ENCODE results near the gene OTOF.

Gene OTOF

DNA sequence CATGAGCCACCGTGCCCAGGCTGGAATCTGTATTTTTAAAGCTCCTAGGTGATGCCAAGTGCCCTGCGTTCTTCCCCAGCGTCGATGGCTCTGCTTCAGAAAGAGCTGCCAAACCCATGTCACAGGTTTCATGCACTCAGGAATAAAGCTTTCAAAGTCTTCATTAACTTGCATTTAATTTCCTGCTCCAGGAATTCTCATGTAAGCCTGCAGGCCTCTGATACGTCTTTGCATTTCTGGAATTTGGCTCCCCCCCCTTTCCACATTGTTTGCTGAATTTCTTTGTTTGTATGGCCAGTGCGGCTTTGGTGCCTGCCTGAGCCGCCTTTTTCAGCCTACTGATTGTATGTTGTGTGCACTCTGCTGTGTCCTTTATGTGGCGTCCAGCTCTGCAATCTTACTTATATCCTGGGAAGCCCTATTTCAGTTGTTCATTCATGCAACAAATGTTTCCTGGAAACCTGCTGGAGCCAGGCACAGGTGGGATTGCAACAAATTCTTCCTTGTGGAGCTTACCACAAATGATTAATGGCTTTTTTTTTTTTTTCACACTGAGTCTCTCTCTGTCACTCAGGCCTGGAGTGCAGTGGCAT, 17.9 kb upstream of the OTOF start:
- Histone ChIP-seq H3K4me2 (ENCODE audit: low read length) (no peak overlapping the region), H3K9me3 (ENCODE audit: insufficient read depth, low read length) (no peaks in the 10 kb centered on the region), H3K36me3 (replicated peaks; ENCODE audit: low read depth, low read length) (no peaks in the 10 kb centered on the region), H3K4me1 (ENCODE audit: low read length) (no peaks in the 10 kb centered on the region), H3K27ac (ENCODE audit: low read length) (no peak overlapping the region), H3K4me3 (ENCODE audit: low read length) (no peak overlapping the region), H3K27me3 (ENCODE audit: low read depth, low read length) (peaks cover 22% of the 10 kb centered on the region), H3K9ac (ENCODE audit: low read length) (no peak overlapping the region), H2AFZ (ENCODE audit: low read depth, low read length) (no peak overlapping the region), H3K79me2 (ENCODE audit: low read length) (no peaks in the 10 kb centered on the region), H4K20me1 (ENCODE audit: insufficient read depth, low read length) (no peaks in the 10 kb centered on the region)
- no peak for TF ChIP-seq EZH2phosphoT487 (IDR thresholded peaks at IDR 0.05; ENCODE audit: low read depth)
- no peak for TF ChIP-seq CTCF (IDR thresholded peaks at IDR 0.05; ENCODE audit: low read depth, low read length)

- H3K9me3 ChIP-seq (ENCODE audit: insufficient read depth, low read length), result no peaks in the 10 kb centered on the region
- TF ChIP-seq CTCF (IDR thresholded peaks at IDR 0.05; ENCODE audit: low read depth, low read length), result no peak
- no peak for TF ChIP-seq EZH2phosphoT487 (IDR thresholded peaks at IDR 0.05; ENCODE audit: low read depth)
- H3K36me3 ChIP-seq (replicated peaks; ENCODE audit: low read depth, low read length), result no peaks in the 10 kb centered on the region
- peaks cover 18% of the 10 kb centered on the region for H3K27me3 ChIP-seq (ENCODE audit: low read depth, low read length)
- no peaks in the 10 kb centered on the region for H3K79me2 ChIP-seq (ENCODE audit: low read length)
- no peaks in the 10 kb centered on the region for H4K20me1 ChIP-seq (ENCODE audit: insufficient read depth, low read length)
- no peak overlapping the region for H3K4me2 ChIP-seq (ENCODE audit: low read length)
- no peak overlapping the region for H3K9ac ChIP-seq (ENCODE audit: low read length)
- no peak overlapping the region for H3K27ac ChIP-seq (ENCODE audit: low read length)
- H3K4me1 ChIP-seq (ENCODE audit: low read length), result no peaks in the 10 kb centered on the region
- no peak overlapping the region for H3K4me3 ChIP-seq (ENCODE audit: low read length)
- H2AFZ ChIP-seq (ENCODE audit: low read depth, low read length), result no peak overlapping the region
Measured at GRCh38 chr2:26494891-26495290, 17.0 kb upstream of the OTOF start.

- no peak overlapping the region for H3K4me2 ChIP-seq (ENCODE audit: low read length)
- H3K9ac ChIP-seq (ENCODE audit: low read length), result no peak overlapping the region
- no peaks in the 10 kb centered on the region for H3K36me3 ChIP-seq (replicated peaks; ENCODE audit: low read depth, low read length)
- H2AFZ ChIP-seq (ENCODE audit: low read depth, low read length), result no peak overlapping the region
- peaks cover 16% of the 10 kb centered on the region for H3K27me3 ChIP-seq (ENCODE audit: low read depth, low read length)
- no peaks in the 10 kb centered on the region for H4K20me1 ChIP-seq (ENCODE audit: insufficient read depth, low read length)
- H3K27ac ChIP-seq (ENCODE audit: low read length), result no peak overlapping the region
- H3K4me1 ChIP-seq (ENCODE audit: low read length), result no peaks in the 10 kb centered on the region
- TF ChIP-seq CTCF (IDR thresholded peaks at IDR 0.05; ENCODE audit: low read depth, low read length) (no peak), EZH2phosphoT487 (IDR thresholded peaks at IDR 0.05; ENCODE audit: low read depth) (no peak)
- H3K4me3 ChIP-seq (ENCODE audit: low read length), result no peak overlapping the region
- no peaks in the 10 kb centered on the region for H3K79me2 ChIP-seq (ENCODE audit: low read length)
- no peaks in the 10 kb centered on the region for H3K9me3 ChIP-seq (ENCODE audit: insufficient read depth, low read length)
Measured at GRCh38 chr2:26494199-26494598, 16.3 kb upstream of the OTOF start.

GRCh38 chr2:26493566-26493965, 15.6 kb upstream of the OTOF start:
- Histone ChIP-seq H3K27me3 (ENCODE audit: low read depth, low read length) (peaks cover 14% of the 10 kb centered on the region), H3K27ac (ENCODE audit: low read length) (no peak overlapping the region), H2AFZ (ENCODE audit: low read depth, low read length) (no peak overlapping the region), H3K79me2 (ENCODE audit: low read length) (no peaks in the 10 kb centered on the region), H3K4me1 (ENCODE audit: low read length) (no peaks in the 10 kb centered on the region), H3K9me3 (ENCODE audit: insufficient read depth, low read length) (no peaks in the 10 kb centered on the region), H3K36me3 (replicated peaks; ENCODE audit: low read depth, low read length) (no peaks in the 10 kb centered on the region), H3K4me2 (ENCODE audit: low read length) (no peak overlapping the region), H3K4me3 (ENCODE audit: low read length) (no peak overlapping the region), H3K9ac (ENCODE audit: low read length) (no peak overlapping the region), H4K20me1 (ENCODE audit: insufficient read depth, low read length) (no peaks in the 10 kb centered on the region)
- TF ChIP-seq EZH2phosphoT487 (IDR thresholded peaks at IDR 0.05; ENCODE audit: low read depth), result no peak
